CD14-positive monocyte (primary cell): ENCODE measurements around the gene ATXN7L1. TPM values are rescaled to one million over a fixed set of nuclear protein-coding genes. Genes with fewer than 3 reads are reported as not detected.

Experiments
- DNase-seq, 3 donors: peaks; one replicate each; pipeline ENCODE4 v3.0.0-alpha.2; 2011 to 2022
- H2AFZ ChIP-seq: 2 replicates; pipeline ENCODE4 v1.6.0; 2012; ENCODE audit warnings: mild to moderate bottlenecking, low read depth, low read length, inconsistent platforms; ENCODE audit not compliant: insufficient read depth, poor library complexity, severe bottlenecking
- H3K27ac ChIP-seq, 2 donors: 1 replicate in 1 of 2; 2 replicates in 1 of 2; pipeline ENCODE4 v1.5.1; 2012 to 2013; ENCODE audit warnings: low read length in 2 of 2, control low read depth in 1 of 2, inconsistent platforms in 1 of 2, low read depth in 1 of 2, mild to moderate bottlenecking in 1 of 2
- H3K27me3 ChIP-seq, 2 donors: one replicate each; pipeline versions ENCODE4 v1.6.0 to v1.6.1; 2011 to 2013; ENCODE audit warnings: low read length in 2 of 2; ENCODE audit not compliant: control insufficient read depth in 2 of 2, insufficient read depth in 2 of 2
- H3K36me3 ChIP-seq, 2 donors: replicated peaks in 1 of 2; 1 replicate in 1 of 2; 2 replicates in 1 of 2; pipeline versions ENCODE4 v1.5.1 to v1.6.1; 2012 to 2013; ENCODE audit warnings: low read length in 2 of 2, control low read depth in 1 of 2, inconsistent platforms in 1 of 2, mild to moderate bottlenecking in 1 of 2; ENCODE audit not compliant: insufficient read depth in 2 of 2, control insufficient read depth in 1 of 2
- H3K4me1 ChIP-seq, 2 donors: 1 replicate in 1 of 2; 2 replicates in 1 of 2; pipeline versions ENCODE4 v1.5.1 to v1.6.1; 2012 to 2013; ENCODE audit warnings: low read length in 2 of 2, control low read depth in 1 of 2, inconsistent platforms in 1 of 2, mild to moderate bottlenecking in 1 of 2, moderate library complexity in 1 of 2; ENCODE audit not compliant: insufficient read depth in 2 of 2, control insufficient read depth in 1 of 2
- H3K4me2 ChIP-seq: replicated peaks from 2 replicates; pipeline ENCODE3; 2012; ENCODE audit warnings: low read length, moderate library complexity, mild to moderate bottlenecking; ENCODE audit not compliant: poor library complexity, severe bottlenecking; ENCODE audit errors: extremely low read depth
- H3K4me3 ChIP-seq, 3 experiments: fragments of 200-600 bp in 1 of 3; sonication (generic) in 1 of 3; replicated peaks in 1 of 3; 1 replicate in 2 of 3; 2 replicates in 1 of 3; pipeline ENCODE4 v1.5.1; 2011 to 2013; ENCODE audit warnings: low read length in 3 of 3, mild to moderate bottlenecking in 3 of 3, control low read depth in 2 of 3, low read depth in 2 of 3, inconsistent platforms in 1 of 3, moderate library complexity in 1 of 3
- H3K79me2 ChIP-seq: 2 replicates; pipeline ENCODE4 v1.6.0; 2012; ENCODE audit warnings: mild to moderate bottlenecking, control low read depth, inconsistent platforms, low read length, moderate library complexity; ENCODE audit not compliant: insufficient read depth
- H3K9ac ChIP-seq: 2 replicates; pipeline ENCODE4 v1.6.0; 2017; ENCODE audit warnings: low read length, mild to moderate bottlenecking; ENCODE audit not compliant: insufficient read depth, poor library complexity, severe bottlenecking
- H3K9me3 ChIP-seq, 2 donors: replicated peaks in 1 of 2; 1 replicate in 1 of 2; 2 replicates in 1 of 2; pipeline versions ENCODE4 v1.5.1 to v1.6.1; 2012 to 2013; ENCODE audit warnings: low read length in 2 of 2, control low read depth in 1 of 2; ENCODE audit not compliant: control insufficient read depth in 1 of 2, insufficient read depth in 1 of 2
- H4K20me1 ChIP-seq: 2 replicates; pipeline ENCODE4 v1.6.0; 2012; ENCODE audit warnings: mild to moderate bottlenecking, low read length, control low read depth, moderate library complexity; ENCODE audit not compliant: insufficient read depth
- H3K27ac Mint-ChIP-seq, 7 donors: one replicate each; pipeline ENCODE4 v1.8.0; 2020; ENCODE audit warnings: mild to moderate bottlenecking in 7 of 7, mixed read lengths in 7 of 7, moderate library complexity in 6 of 7, inconsistent platforms in 2 of 7
- H3K27me3 Mint-ChIP-seq, 3 donors: one replicate each; pipeline ENCODE4 v1.8.0; 2021 to 2022; ENCODE audit warnings: low read depth in 3 of 3, mild to moderate bottlenecking in 3 of 3, mixed read lengths in 3 of 3, moderate library complexity in 3 of 3, inconsistent platforms in 1 of 3
- H3K36me3 Mint-ChIP-seq, 2 donors: one replicate each; pipeline ENCODE4 v1.8.0; 2020; ENCODE audit warnings: mixed read lengths in 2 of 2, inconsistent platforms in 1 of 2, mild to moderate bottlenecking in 1 of 2
- H3K4me1 Mint-ChIP-seq: one replicate; pipeline ENCODE4 v1.8.0; 2020; ENCODE audit warnings: mild to moderate bottlenecking, mixed read lengths
- H3K4me3 Mint-ChIP-seq, 2 donors: one replicate each; pipeline ENCODE4 v1.8.0; 2020; ENCODE audit warnings: mild to moderate bottlenecking in 2 of 2, mixed read lengths in 2 of 2, moderate library complexity in 1 of 2
- H3K9me3 Mint-ChIP-seq, 7 donors: one replicate each; pipeline ENCODE4 v1.8.0; 2020 to 2022; ENCODE audit warnings: mixed read lengths in 7 of 7, mild to moderate bottlenecking in 6 of 7, moderate library complexity in 6 of 7, inconsistent platforms in 2 of 7
- CTCF ChIP-seq: fragments of 200-600 bp; IDR thresholded peaks from one replicate; pipeline ENCODE4 v1.8.0; 2022; ENCODE audit warnings: antibody characterized with exemption, mild to moderate bottlenecking
- WGBS: methylation state at CpG from one replicate; pipeline ENCODE4 v1.1.5; 2013; ENCODE audit warnings: missing lambda C conversion rate; ENCODE audit not compliant: insufficient coverage; 5-methylcytosine and 5-hydroxymethylcytosine counted together
- intact Hi-C, 2 donors: fragments of 100-400 bp; cut with micrococcal nuclease; formaldehyde crosslinking; loops; one replicate each; pipeline versions ENCODE4 v1.15.0 to v1.15.1; 2023
- polyA plus RNA-seq, 3 donors: library from polyadenylated mRNA; depleted of rRNA in 1 of 3; unstranded in 2 of 3; stranded (reverse) in 1 of 3; fragments of 300-500 nt in 2 of 3; fragments of >200 nt in 1 of 3; fragmentation: Illumina TruSeq in 2 of 3; gene quantifications; 1 replicate in 2 of 3; 2 replicates in 1 of 3; pipeline ENCODE4 v1.2.3, GENCODE V29; 2012 to 2021

ATXN7L1 gene
- polyA plus RNA-seq, 3 donors, result 4.5 to 12.2 (median 11.2) TPM

GRCh38 chr7:105655500-105656380 is 220.7 kb downstream of the ATXN7L1 start:
- Histone ChIP-seq H3K9me3 (no peaks in the 10 kb centered on the region), H3K4me2 (no peak overlapping the region), H3K36me3 (peaks cover 63 to 79% of the 10 kb centered on the region in 2 donors), H3K27ac (peak overlapping the region in 1 of 2 donors; percentile 48), H3K4me1 (no peaks in the 10 kb centered on the region), H4K20me1 (peaks cover 62% of the 10 kb centered on the region), H3K27me3 (no peaks in the 10 kb centered on the region), H3K9ac (no peak overlapping the region), H3K79me2 (peaks cover 31% of the 10 kb centered on the region), H2AFZ (no peak overlapping the region), H3K4me3 (no peak overlapping the region)
- no peaks in the 10 kb centered on the region for H3K9me3 Mint-ChIP-seq
- no peak for TF ChIP-seq CTCF
- no peak overlapping the region for H3K4me3 Mint-ChIP-seq
- H3K27me3 Mint-ChIP-seq, result no peaks in the 10 kb centered on the region
- intact Hi-C loops, result loop anchor here in 1 of 2 donors (10.0 kb wide), 1 partner anchor 349 kb away; no protein-coding TSS in a partner anchor
- H3K36me3 Mint-ChIP-seq, result peaks cover 67 to 84% of the 10 kb centered on the region in 2 donors
- WGBS, result 71% methylated on average over 14 of the region's 17 CpGs
- H3K27ac Mint-ChIP-seq, result peak overlapping the region in 4 of 7 donors; percentile 8 to 67 (median 38)
- no peak for DNase-seq
- H3K4me1 Mint-ChIP-seq, result no peaks in the 10 kb centered on the region

GRCh38 chr7:105655067-105655466 is 221.3 kb downstream of the ATXN7L1 start:
- 85% methylated on average over 2 of the region's 3 CpGs for WGBS
- Histone ChIP-seq H3K4me2 (no peak overlapping the region), H3K27ac (peak overlapping the region in 1 of 2 donors; percentile 23), H3K4me1 (no peaks in the 10 kb centered on the region), H3K27me3 (no peaks in the 10 kb centered on the region), H4K20me1 (peaks cover 66% of the 10 kb centered on the region), H3K9me3 (no peaks in the 10 kb centered on the region), H2AFZ (no peak overlapping the region), H3K79me2 (peaks cover 30% of the 10 kb centered on the region), H3K9ac (no peak overlapping the region), H3K36me3 (peaks cover 66 to 79% of the 10 kb centered on the region in 2 donors), H3K4me3 (no peak overlapping the region)
- no peak for TF ChIP-seq CTCF
- Mint-ChIP-seq H3K27ac (peak overlapping the region in 3 of 7 donors; percentile 14 to 67 (median 48)), H3K9me3 (no peaks in the 10 kb centered on the region), H3K27me3 (no peaks in the 10 kb centered on the region), H3K36me3 (peaks cover 71 to 84% of the 10 kb centered on the region in 2 donors), H3K4me3 (no peak overlapping the region), H3K4me1 (no peaks in the 10 kb centered on the region)
- intact Hi-C loops, result loop anchor here in 1 of 2 donors (10.0 kb wide), 1 partner anchor 350 kb away; no protein-coding TSS in a partner anchor
- DNase-seq, result no peak
